ENCODE results near the gene TMC5.
"Not testable (repeated sequence)": the region's sequence is repeated elsewhere in the genome, so short reads cannot be mapped to it uniquely, and the experiment has no call there.

The TMC5 gene

GRCh38 chr16:19417640-19418039, at the start of gene TMC5:
TMC5 (plus strand) TSS chr16:19417883; CDS start chr16:19440039, 22,156 bp downstream.
- no peak for DNase-seq (ENCODE audit: extremely low read depth in 1 of 2, low read depth in 1 of 2)

GRCh38 chr16:19372541-19372940, 45.1 kb upstream of the TMC5 start:
- not testable (repeated sequence) for DNase-seq (ENCODE audit: extremely low read depth in 1 of 2, low read depth in 1 of 2)

GRCh38 chr16:19374402-19374801, 43.3 kb upstream of the TMC5 start:
- DNase-seq (ENCODE audit: extremely low read depth in 1 of 2, low read depth in 1 of 2): no peak

- no peak for DNase-seq (ENCODE audit: extremely low read depth in 1 of 2, low read depth in 1 of 2)
Measured at GRCh38 chr16:19375561-19376158, 42.0 kb upstream of the TMC5 start.

- DNase-seq (ENCODE audit: extremely low read depth in 1 of 2, low read depth in 1 of 2): no peak
Measured at GRCh38 chr16:19377864-19378263, 39.8 kb upstream of the TMC5 start.

GRCh38 chr16:19378511-19378910, 39.2 kb upstream of the TMC5 start:
- DNase-seq (ENCODE audit: extremely low read depth in 1 of 2, low read depth in 1 of 2): no peak

- no peak for DNase-seq (ENCODE audit: extremely low read depth in 1 of 2, low read depth in 1 of 2)
Measured at GRCh38 chr16:19379838-19380237, 37.8 kb upstream of the TMC5 start.

GRCh38 chr16:19380328-19380727, 37.4 kb upstream of the TMC5 start:
- no peak for DNase-seq (ENCODE audit: extremely low read depth in 1 of 2, low read depth in 1 of 2)

- no peak for DNase-seq (ENCODE audit: extremely low read depth in 1 of 2, low read depth in 1 of 2)
Measured at GRCh38 chr16:19382084-19382801, 35.4 kb upstream of the TMC5 start.

- DNase-seq (ENCODE audit: extremely low read depth in 1 of 2, low read depth in 1 of 2): no peak
Measured at GRCh38 chr16:19382887-19383816, 34.5 kb upstream of the TMC5 start.

- DNase-seq (ENCODE audit: extremely low read depth in 1 of 2, low read depth in 1 of 2): no peak
Measured at GRCh38 chr16:19384656-19385055, 33.0 kb upstream of the TMC5 start.

- DNase-seq (ENCODE audit: extremely low read depth in 1 of 2, low read depth in 1 of 2): no peak
Measured at GRCh38 chr16:19386525-19386924, 31.2 kb upstream of the TMC5 start.

GRCh38 chr16:19389246-19389645, 28.4 kb upstream of the TMC5 start:
- peak in 1 of 2 donors; percentile 34 for DNase-seq (ENCODE audit: extremely low read depth in 1 of 2, low read depth in 1 of 2)

- not testable (repeated sequence) for DNase-seq (ENCODE audit: extremely low read depth in 1 of 2, low read depth in 1 of 2)
Measured at GRCh38 chr16:19391185-19391776, 26.4 kb upstream of the TMC5 start.

- DNase-seq (ENCODE audit: extremely low read depth in 1 of 2, low read depth in 1 of 2): no peak
Measured at GRCh38 chr16:19392352-19392751, 25.3 kb upstream of the TMC5 start.

GRCh38 chr16:19393226-19394111, 24.2 kb upstream of the TMC5 start:
- DNase-seq (ENCODE audit: extremely low read depth in 1 of 2, low read depth in 1 of 2): no peak

GRCh38 chr16:19395646-19396267, 21.9 kb upstream of the TMC5 start:
- DNase-seq (ENCODE audit: extremely low read depth in 1 of 2, low read depth in 1 of 2): not testable (repeated sequence)

GRCh38 chr16:19396555-19397011, 21.1 kb upstream of the TMC5 start:
- no peak for DNase-seq (ENCODE audit: extremely low read depth in 1 of 2, low read depth in 1 of 2)

- DNase-seq (ENCODE audit: extremely low read depth in 1 of 2, low read depth in 1 of 2): not testable (repeated sequence)
Measured at GRCh38 chr16:19397373-19397772, 20.3 kb upstream of the TMC5 start.

GRCh38 chr16:19400711-19401110, 17.0 kb upstream of the TMC5 start:
- DNase-seq (ENCODE audit: extremely low read depth in 1 of 2, low read depth in 1 of 2): no peak
